OCI-LY1 (cell line): ENCODE data around the gene ABTB2.

Experiments used
- H2AFZ ChIP-seq: fragments of 200-600 bp; sonication (generic), shearing (Covaris generic); 2 replicates; pipeline ENCODE4 v1.6.0; 2014; ENCODE audit warnings: antibody characterized with exemption, mild to moderate bottlenecking, low read length
- H3F3A ChIP-seq: fragments of 200-600 bp; sonication (generic), shearing (Covaris generic); 2 replicates; pipeline ENCODE4 v1.6.0; 2014; ENCODE audit warnings: mild to moderate bottlenecking, antibody characterized with exemption, low read length, moderate library complexity; ENCODE audit not compliant: insufficient read depth
- H3K27ac ChIP-seq: fragments of 200-600 bp; sonication (generic); 2 replicates; pipeline ENCODE4 v1.5.1; 2014; ENCODE audit warnings: low read length, mixed run types, mild to moderate bottlenecking, low read depth; ENCODE audit not compliant: poor library complexity, severe bottlenecking
- H3K27me3 ChIP-seq: fragments of 200-600 bp; sonication (generic); 2 replicates; pipeline ENCODE4 v1.6.0; 2014; ENCODE audit warnings: antibody characterized with exemption, mild to moderate bottlenecking, low read length, moderate library complexity; ENCODE audit not compliant: insufficient read depth
- H3K36me3 ChIP-seq: fragments of 200-600 bp; sonication (generic); 2 replicates; pipeline ENCODE4 v1.6.1; 2014; ENCODE audit warnings: mild to moderate bottlenecking, antibody characterized with exemption, low read length, moderate library complexity, mixed read lengths; ENCODE audit not compliant: insufficient read depth
- H3K4me1 ChIP-seq: fragments of 200-600 bp; sonication (generic); 2 replicates; pipeline ENCODE4 v1.5.1; 2014; ENCODE audit warnings: mild to moderate bottlenecking, low read length, moderate library complexity; ENCODE audit not compliant: insufficient read depth, severe bottlenecking
- H3K4me2 ChIP-seq: fragments of 200-600 bp; sonication (generic), shearing (Covaris generic); 2 replicates; pipeline ENCODE4 v1.6.1; 2014; ENCODE audit warnings: low read length
- H3K4me3 ChIP-seq: fragments of 200-600 bp; sonication (generic); 2 replicates; pipeline ENCODE4 v1.5.1; 2014; ENCODE audit warnings: low read length, low read depth, mild to moderate bottlenecking, mixed read lengths; ENCODE audit not compliant: poor library complexity, severe bottlenecking
- H3K79me2 ChIP-seq: fragments of 200-600 bp; shearing (Covaris generic); 2 replicates; pipeline ENCODE4 v1.6.1; 2016; ENCODE audit warnings: mixed run types, low read length, mixed read lengths; ENCODE audit not compliant: insufficient read depth
- H3K9ac ChIP-seq: fragments of 200-600 bp; sonication (generic), shearing (Covaris generic); 2 replicates; pipeline ENCODE4 v1.6.1; 2014; ENCODE audit warnings: mild to moderate bottlenecking, low read length, mixed read lengths
- H3K9me2 ChIP-seq: fragments of 200-600 bp; sonication (generic), shearing (Covaris generic); 2 replicates; pipeline ENCODE4 v1.6.1; 2014; ENCODE audit warnings: low read depth, mild to moderate bottlenecking, low read length, mixed read lengths
- H3K9me3 ChIP-seq: fragments of 200-600 bp; shearing (Covaris generic); 2 replicates; pipeline ENCODE4 v1.6.1; 2014; ENCODE audit warnings: low read length, mixed read lengths
- H4K20me1 ChIP-seq: fragments of 200-600 bp; sonication (generic), shearing (Covaris generic); 2 replicates; pipeline ENCODE4 v1.6.0; 2016; ENCODE audit warnings: mild to moderate bottlenecking, low read length; ENCODE audit not compliant: insufficient read depth
- EZH2 ChIP-seq: fragments of 200-600 bp; sonication (generic), shearing (Covaris generic); IDR thresholded peaks from 2 replicates; pipeline ENCODE4 v1.8.0; 2017; ENCODE audit warnings: borderline replicate concordance, mixed run types, mild to moderate bottlenecking, antibody characterized with exemption, low read length, moderate library complexity, mixed read lengths
- TF ChIP-seq, protein P1 (sequence below): fragments of 200-600 bp; sonication (generic), shearing (Covaris generic); IDR thresholded peaks from 2 replicates; pipeline ENCODE4 v1.5.1; 2017; ENCODE audit warnings: mild to moderate bottlenecking, antibody characterized with exemption, low read length, moderate library complexity, mixed read lengths

The ABTB2 gene

DNA sequence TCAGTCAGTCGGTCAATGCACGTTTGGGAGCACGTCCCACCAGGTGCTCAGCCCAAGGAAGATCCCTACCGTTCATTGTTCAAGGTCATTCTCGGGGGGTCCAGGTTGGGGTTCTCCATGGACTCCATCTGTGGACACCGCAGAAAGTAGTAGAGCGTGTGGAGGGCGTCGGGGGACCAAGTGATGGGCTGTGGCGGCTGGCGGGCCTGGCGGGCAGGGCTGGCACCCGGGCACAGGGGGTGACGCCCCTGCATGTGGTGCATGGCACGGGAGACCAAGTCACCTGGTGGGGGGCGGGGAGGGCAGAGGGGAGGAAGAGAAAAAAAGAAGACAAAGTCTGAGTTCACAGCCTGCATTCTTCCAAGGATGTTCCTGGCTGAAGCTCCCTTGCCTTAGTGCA lies 160.6 kb downstream of the ABTB2 start:
- Histone ChIP-seq H3K4me1 (no peaks in the 10 kb centered on the region), H3K36me3 (no peaks in the 10 kb centered on the region), H3K4me3 (no peak overlapping the region), H4K20me1 (no peaks in the 10 kb centered on the region), H3K27ac (no peak overlapping the region), H3K4me2 (no peak overlapping the region), H3K9me3 (no peaks in the 10 kb centered on the region), H3K9me2 (no peaks in the 10 kb centered on the region), H3K9ac (no peak overlapping the region), H3F3A (no peaks in the 10 kb centered on the region), H2AFZ (no peak overlapping the region), H3K79me2 (no peaks in the 10 kb centered on the region), H3K27me3 (no peaks in the 10 kb centered on the region; the same call in 1 of the 2 replicates)
- no peak for TF ChIP-seq EZH2
- TF ChIP-seq, protein P1, sequence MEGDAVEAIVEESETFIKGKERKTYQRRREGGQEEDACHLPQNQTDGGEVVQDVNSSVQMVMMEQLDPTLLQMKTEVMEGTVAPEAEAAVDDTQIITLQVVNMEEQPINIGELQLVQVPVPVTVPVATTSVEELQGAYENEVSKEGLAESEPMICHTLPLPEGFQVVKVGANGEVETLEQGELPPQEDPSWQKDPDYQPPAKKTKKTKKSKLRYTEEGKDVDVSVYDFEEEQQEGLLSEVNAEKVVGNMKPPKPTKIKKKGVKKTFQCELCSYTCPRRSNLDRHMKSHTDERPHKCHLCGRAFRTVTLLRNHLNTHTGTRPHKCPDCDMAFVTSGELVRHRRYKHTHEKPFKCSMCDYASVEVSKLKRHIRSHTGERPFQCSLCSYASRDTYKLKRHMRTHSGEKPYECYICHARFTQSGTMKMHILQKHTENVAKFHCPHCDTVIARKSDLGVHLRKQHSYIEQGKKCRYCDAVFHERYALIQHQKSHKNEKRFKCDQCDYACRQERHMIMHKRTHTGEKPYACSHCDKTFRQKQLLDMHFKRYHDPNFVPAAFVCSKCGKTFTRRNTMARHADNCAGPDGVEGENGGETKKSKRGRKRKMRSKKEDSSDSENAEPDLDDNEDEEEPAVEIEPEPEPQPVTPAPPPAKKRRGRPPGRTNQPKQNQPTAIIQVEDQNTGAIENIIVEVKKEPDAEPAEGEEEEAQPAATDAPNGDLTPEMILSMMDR = no peak

DNA sequence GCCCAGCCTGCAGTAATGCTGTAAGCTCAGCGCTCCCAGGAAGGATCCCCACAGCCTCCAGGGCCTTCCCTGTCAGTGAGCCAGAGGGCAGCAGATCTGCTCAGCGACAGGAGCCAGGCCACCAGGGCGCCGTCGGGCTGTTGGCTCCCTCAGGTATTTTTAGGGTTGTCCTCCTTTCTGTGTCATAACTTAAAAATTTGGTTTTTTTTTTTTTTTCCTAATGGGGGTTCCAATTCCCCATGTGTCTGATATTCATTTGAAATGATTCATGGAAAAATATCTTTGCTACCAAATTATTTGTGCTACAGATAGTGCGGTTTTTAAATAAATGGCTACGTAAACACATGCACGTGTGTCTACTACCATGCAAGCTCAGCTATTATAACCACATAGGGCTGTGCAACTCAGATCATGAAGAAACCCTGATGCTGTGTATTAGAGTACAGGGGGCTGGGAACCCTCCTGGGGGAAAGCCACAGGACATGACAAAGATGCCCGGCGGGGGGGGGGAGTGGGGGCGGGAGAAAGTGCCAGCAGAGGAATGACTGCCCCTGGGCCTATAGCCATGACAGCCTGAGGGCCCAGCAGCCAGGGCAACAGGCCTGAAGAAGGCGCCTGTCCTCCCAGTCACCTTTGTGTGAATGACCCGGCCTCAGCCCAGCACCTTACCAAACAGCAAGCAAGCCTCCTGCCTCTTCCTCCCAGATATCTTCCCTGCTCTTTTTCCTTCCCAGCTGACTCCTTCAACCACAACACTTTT lies 163.1 kb downstream of the ABTB2 start:
- TF ChIP-seq EZH2 = no peak
- TF ChIP-seq, protein P1 = no peak

DNA sequence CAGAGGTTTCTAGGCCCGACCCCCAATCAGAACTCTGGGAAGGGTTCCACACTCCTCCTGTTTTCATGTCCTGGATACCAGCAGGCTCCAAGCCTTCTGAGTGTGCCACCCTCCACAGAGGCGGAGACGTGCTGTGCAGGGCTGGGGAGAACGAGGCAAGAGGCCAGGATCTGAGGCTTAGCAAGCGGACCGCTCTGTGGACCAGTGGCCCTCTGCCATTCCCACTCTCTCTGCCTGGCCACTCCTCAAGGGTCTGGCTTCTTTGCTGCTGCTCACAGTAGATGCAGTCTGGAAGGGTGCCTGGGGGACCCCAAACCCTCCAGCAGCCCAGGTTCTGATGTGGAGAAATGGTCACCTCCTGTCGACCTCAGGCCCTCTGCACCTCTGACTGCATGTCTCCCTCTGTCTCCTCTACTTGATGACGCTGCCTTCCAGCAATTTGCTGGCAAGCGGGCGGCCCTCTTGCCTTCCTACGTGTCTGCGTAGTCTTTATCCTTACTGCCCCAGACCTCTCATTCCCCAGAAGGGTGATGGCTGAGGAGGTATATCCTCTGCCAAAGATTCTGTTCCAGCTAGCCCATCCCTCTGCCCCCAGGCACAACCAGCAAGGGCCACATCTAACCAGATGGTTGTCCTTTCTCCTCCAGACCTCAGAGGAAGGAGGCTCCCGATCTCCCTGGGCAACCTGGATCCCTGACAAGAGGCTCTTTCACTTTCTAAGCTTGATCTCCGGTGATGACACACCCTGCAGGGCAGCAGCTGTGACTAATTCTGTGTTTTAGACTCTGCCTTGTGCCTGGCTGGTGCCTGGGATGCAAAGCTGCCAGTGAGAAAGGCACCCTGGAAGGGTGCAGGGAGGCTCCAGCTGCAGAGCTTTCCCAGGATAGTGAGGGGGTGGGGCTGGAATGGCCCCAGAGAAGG lies 165.1 kb downstream of the ABTB2 start:
- no peaks in the 10 kb centered on the region for H4K20me1 ChIP-seq
- H3K9me3 ChIP-seq = no peaks in the 10 kb centered on the region
- no peak for TF ChIP-seq EZH2
- TF ChIP-seq, protein P1 = no peak
- no peaks in the 10 kb centered on the region for H3F3A ChIP-seq
- H3K27ac ChIP-seq = no peak overlapping the region
- no peaks in the 10 kb centered on the region for H3K9me2 ChIP-seq
- no peaks in the 10 kb centered on the region for H3K79me2 ChIP-seq
- H3K36me3 ChIP-seq = no peaks in the 10 kb centered on the region
- no peaks in the 10 kb centered on the region; the same call in 1 of the 2 replicates for H3K27me3 ChIP-seq
- no peak overlapping the region for H3K4me2 ChIP-seq
- no peak overlapping the region for H3K9ac ChIP-seq
- no peaks in the 10 kb centered on the region for H3K4me1 ChIP-seq
- no peak overlapping the region for H2AFZ ChIP-seq
- no peak overlapping the region for H3K4me3 ChIP-seq

More for the DNA sequence above, 163.1 kb downstream of the ABTB2 start:
- Histone ChIP-seq H3K9me3 (no peaks in the 10 kb centered on the region), H3K9ac (no peak overlapping the region), H3K79me2 (no peaks in the 10 kb centered on the region), H3K9me2 (no peaks in the 10 kb centered on the region), H3K27me3 (no peaks in the 10 kb centered on the region; the same call in 1 of the 2 replicates), H3F3A (no peaks in the 10 kb centered on the region), H3K36me3 (no peaks in the 10 kb centered on the region), H2AFZ (no peak overlapping the region), H3K4me1 (no peaks in the 10 kb centered on the region), H3K27ac (no peak overlapping the region), H4K20me1 (no peaks in the 10 kb centered on the region), H3K4me3 (no peak overlapping the region), H3K4me2 (no peak overlapping the region)
